ENCODE results near the gene RNF13. TPM values are rescaled to one million over a fixed set of nuclear protein-coding genes. Genes with fewer than 3 reads are reported as not detected.
"Not testable (repeated sequence)": the region's sequence is repeated elsewhere in the genome, so short reads cannot be mapped to it uniquely, and the experiment has no call there.

RNF13 gene
- polyA plus RNA-seq, 4 donors: 20.8 to 62.7 (median 32.7) TPM

GRCh38 chr3:149881879-149882278 is 68.9 kb downstream of the RNF13 start:
- Histone ChIP-seq H3K27me3 (ENCODE audit: control insufficient read depth in 3 of 3, insufficient read depth in 3 of 3, low read length in 3 of 3) (no peaks in the 10 kb centered on the region), H3K4me3 (ENCODE audit: low read depth in 1 of 3, low read length in 3 of 3) (no peak overlapping the region), H3K36me3 (ENCODE audit: control insufficient read depth in 3 of 3, insufficient read depth in 2 of 3, low read depth in 1 of 3, low read length in 3 of 3) (no peaks in the 10 kb centered on the region), H3K4me1 (ENCODE audit: control insufficient read depth in 3 of 3, insufficient read depth in 2 of 3, low read depth in 1 of 3, low read length in 2 of 3) (no peaks in the 10 kb centered on the region), H3K9me3 (ENCODE audit: control insufficient read depth in 2 of 2, insufficient read depth in 1 of 2, low read depth in 1 of 2, low read length in 1 of 2) (no peaks in the 10 kb centered on the region), H3K27ac (ENCODE audit: low read depth in 1 of 3, low read length in 2 of 3) (no peak overlapping the region)
- no peak for DNase-seq
- FAIRE-seq: no peak
- 62 to 73% (median 70%) methylated on average over 4 of the region's 4 CpGs for WGBS, 3 donors

- Histone ChIP-seq H3K36me3 (ENCODE audit: control insufficient read depth in 3 of 3, insufficient read depth in 2 of 3, low read depth in 1 of 3, low read length in 3 of 3) (peaks cover 0 to 3% (median 0%) of the 10 kb centered on the region in 3 donors), H3K4me3 (ENCODE audit: low read depth in 1 of 3, low read length in 3 of 3) (no peak overlapping the region), H3K4me1 (ENCODE audit: control insufficient read depth in 3 of 3, insufficient read depth in 2 of 3, low read depth in 1 of 3, low read length in 2 of 3) (no peaks in the 10 kb centered on the region), H3K27ac (ENCODE audit: low read depth in 1 of 3, low read length in 2 of 3) (no peak overlapping the region), H3K27me3 (ENCODE audit: control insufficient read depth in 3 of 3, insufficient read depth in 3 of 3, low read length in 3 of 3) (no peaks in the 10 kb centered on the region), H3K9me3 (ENCODE audit: control insufficient read depth in 2 of 2, insufficient read depth in 1 of 2, low read depth in 1 of 2, low read length in 1 of 2) (no peaks in the 10 kb centered on the region)
- no peak for FAIRE-seq
- WGBS, 3 donors: 93 to 97% (median 94%) methylated on average over 1 of the region's 1 CpG
- no peak for DNase-seq
Observed at GRCh38 chr3:149883134-149883533, 70.1 kb downstream of the RNF13 start.

- H3K36me3 ChIP-seq (ENCODE audit: control insufficient read depth in 3 of 3, insufficient read depth in 2 of 3, low read depth in 1 of 3, low read length in 3 of 3); H3K27me3 ChIP-seq (ENCODE audit: control insufficient read depth in 3 of 3, insufficient read depth in 3 of 3, low read length in 3 of 3); H3K4me1 ChIP-seq (ENCODE audit: control insufficient read depth in 3 of 3, insufficient read depth in 2 of 3, low read depth in 1 of 3, low read length in 2 of 3); FAIRE-seq; H3K27ac ChIP-seq (ENCODE audit: low read depth in 1 of 3, low read length in 2 of 3); DNase-seq; H3K9me3 ChIP-seq (ENCODE audit: control insufficient read depth in 2 of 2, insufficient read depth in 1 of 2, low read depth in 1 of 2, low read length in 1 of 2); H3K4me3 ChIP-seq (ENCODE audit: low read depth in 1 of 3, low read length in 3 of 3): not testable (repeated sequence)
- WGBS, 3 donors: 97 to 99% (median 98%) methylated on average over 5 of the region's 5 CpGs
Observed at GRCh38 chr3:149883860-149884259, 70.8 kb downstream of the RNF13 start.

- not testable (repeated sequence) for H3K4me1 ChIP-seq (ENCODE audit: control insufficient read depth in 3 of 3, insufficient read depth in 2 of 3, low read depth in 1 of 3, low read length in 2 of 3); H3K36me3 ChIP-seq (ENCODE audit: control insufficient read depth in 3 of 3, insufficient read depth in 2 of 3, low read depth in 1 of 3, low read length in 3 of 3); DNase-seq; H3K4me3 ChIP-seq (ENCODE audit: low read depth in 1 of 3, low read length in 3 of 3); H3K27ac ChIP-seq (ENCODE audit: low read depth in 1 of 3, low read length in 2 of 3); FAIRE-seq; H3K27me3 ChIP-seq (ENCODE audit: control insufficient read depth in 3 of 3, insufficient read depth in 3 of 3, low read length in 3 of 3); H3K9me3 ChIP-seq (ENCODE audit: control insufficient read depth in 2 of 2, insufficient read depth in 1 of 2, low read depth in 1 of 2, low read length in 1 of 2)
Observed at GRCh38 chr3:149884848-149885247, 71.8 kb downstream of the RNF13 start.

- no peak for FAIRE-seq
- H3K4me3 ChIP-seq (ENCODE audit: low read depth in 1 of 3, low read length in 3 of 3): no peak overlapping the region
- WGBS, 3 donors: 83 to 86% (median 85%) methylated on average over 9 of the region's 9 CpGs
Observed at GRCh38 chr3:149886957-149887356, 73.9 kb downstream of the RNF13 start.

GRCh38 chr3:149891621-149892020 is 78.6 kb downstream of the RNF13 start:
- peak; percentile 10 for FAIRE-seq
- peaks cover 0 to 3% (median 2%) of the 10 kb centered on the region in 3 donors for H3K36me3 ChIP-seq (ENCODE audit: control insufficient read depth in 3 of 3, insufficient read depth in 2 of 3, low read depth in 1 of 3, low read length in 3 of 3)
- H3K27me3 ChIP-seq (ENCODE audit: control insufficient read depth in 3 of 3, insufficient read depth in 3 of 3, low read length in 3 of 3): no peaks in the 10 kb centered on the region
- no peaks in the 10 kb centered on the region for H3K4me1 ChIP-seq (ENCODE audit: control insufficient read depth in 3 of 3, insufficient read depth in 2 of 3, low read depth in 1 of 3, low read length in 2 of 3)
- no peak overlapping the region for H3K27ac ChIP-seq (ENCODE audit: low read depth in 1 of 3, low read length in 2 of 3)
- no peak overlapping the region for H3K4me3 ChIP-seq (ENCODE audit: low read depth in 1 of 3, low read length in 3 of 3)
- DNase-seq: no peak
- no peaks in the 10 kb centered on the region for H3K9me3 ChIP-seq (ENCODE audit: control insufficient read depth in 2 of 2, insufficient read depth in 1 of 2, low read depth in 1 of 2, low read length in 1 of 2)

More at GRCh38 chr3:149886957-149887356, 73.9 kb downstream of the RNF13 start:
- H3K27ac ChIP-seq (ENCODE audit: low read depth in 1 of 3, low read length in 2 of 3): no peak overlapping the region
- H3K36me3 ChIP-seq (ENCODE audit: control insufficient read depth in 3 of 3, insufficient read depth in 2 of 3, low read depth in 1 of 3, low read length in 3 of 3): peaks cover 0 to 3% (median 0%) of the 10 kb centered on the region in 3 donors
- no peaks in the 10 kb centered on the region for H3K9me3 ChIP-seq (ENCODE audit: control insufficient read depth in 2 of 2, insufficient read depth in 1 of 2, low read depth in 1 of 2, low read length in 1 of 2)
- no peaks in the 10 kb centered on the region for H3K4me1 ChIP-seq (ENCODE audit: control insufficient read depth in 3 of 3, insufficient read depth in 2 of 3, low read depth in 1 of 3, low read length in 2 of 3)
- H3K27me3 ChIP-seq (ENCODE audit: control insufficient read depth in 3 of 3, insufficient read depth in 3 of 3, low read length in 3 of 3): no peaks in the 10 kb centered on the region
- no peak for DNase-seq

GRCh38 chr3:149892371-149892770 is 79.4 kb downstream of the RNF13 start:
- FAIRE-seq (no peak), DNase-seq (no peak)
- WGBS, 3 donors: 96 to 98% (median 97%) methylated on average over 10 of the region's 10 CpGs
- Histone ChIP-seq H3K4me1 (ENCODE audit: control insufficient read depth in 3 of 3, insufficient read depth in 2 of 3, low read depth in 1 of 3, low read length in 2 of 3) (no peaks in the 10 kb centered on the region), H3K4me3 (ENCODE audit: low read depth in 1 of 3, low read length in 3 of 3) (no peak overlapping the region), H3K9me3 (ENCODE audit: control insufficient read depth in 2 of 2, insufficient read depth in 1 of 2, low read depth in 1 of 2, low read length in 1 of 2) (no peaks in the 10 kb centered on the region), H3K27ac (ENCODE audit: low read depth in 1 of 3, low read length in 2 of 3) (no peak overlapping the region), H3K27me3 (ENCODE audit: control insufficient read depth in 3 of 3, insufficient read depth in 3 of 3, low read length in 3 of 3) (no peaks in the 10 kb centered on the region), H3K36me3 (ENCODE audit: control insufficient read depth in 3 of 3, insufficient read depth in 2 of 3, low read depth in 1 of 3, low read length in 3 of 3) (peaks cover under 1 to 2% (median 1%) of the 10 kb centered on the region in 3 donors)

- H3K4me3 ChIP-seq (ENCODE audit: low read depth in 1 of 3, low read length in 3 of 3): no peak overlapping the region
- FAIRE-seq (no peak), DNase-seq (no peak)
- H3K27me3 ChIP-seq (ENCODE audit: control insufficient read depth in 3 of 3, insufficient read depth in 3 of 3, low read length in 3 of 3): no peaks in the 10 kb centered on the region
- no peaks in the 10 kb centered on the region for H3K9me3 ChIP-seq (ENCODE audit: control insufficient read depth in 2 of 2, insufficient read depth in 1 of 2, low read depth in 1 of 2, low read length in 1 of 2)
- no peaks in the 10 kb centered on the region for H3K4me1 ChIP-seq (ENCODE audit: control insufficient read depth in 3 of 3, insufficient read depth in 2 of 3, low read depth in 1 of 3, low read length in 2 of 3)
- no peak overlapping the region for H3K27ac ChIP-seq (ENCODE audit: low read depth in 1 of 3, low read length in 2 of 3)
- peaks cover 0 to 3% (median 2%) of the 10 kb centered on the region in 3 donors for H3K36me3 ChIP-seq (ENCODE audit: control insufficient read depth in 3 of 3, insufficient read depth in 2 of 3, low read depth in 1 of 3, low read length in 3 of 3)
Observed at GRCh38 chr3:149894205-149894604, 81.2 kb downstream of the RNF13 start.

GRCh38 chr3:149895339-149895738 is 82.3 kb downstream of the RNF13 start:
- 50 to 61% (median 53%) methylated on average over 1 of the region's 1 CpG for WGBS, 3 donors

More at GRCh38 chr3:149895339-149895738, 82.3 kb downstream of the RNF13 start:
- FAIRE-seq (no peak), DNase-seq (no peak)
- H3K36me3 ChIP-seq (ENCODE audit: control insufficient read depth in 3 of 3, insufficient read depth in 2 of 3, low read depth in 1 of 3, low read length in 3 of 3): peaks cover 0 to 3% (median 2%) of the 10 kb centered on the region in 3 donors
- no peaks in the 10 kb centered on the region for H3K4me1 ChIP-seq (ENCODE audit: control insufficient read depth in 3 of 3, insufficient read depth in 2 of 3, low read depth in 1 of 3, low read length in 2 of 3)
- H3K4me3 ChIP-seq (ENCODE audit: low read depth in 1 of 3, low read length in 3 of 3): no peak overlapping the region
- H3K27me3 ChIP-seq (ENCODE audit: control insufficient read depth in 3 of 3, insufficient read depth in 3 of 3, low read length in 3 of 3): no peaks in the 10 kb centered on the region
- no peaks in the 10 kb centered on the region for H3K9me3 ChIP-seq (ENCODE audit: control insufficient read depth in 2 of 2, insufficient read depth in 1 of 2, low read depth in 1 of 2, low read length in 1 of 2)
- no peak overlapping the region for H3K27ac ChIP-seq (ENCODE audit: low read depth in 1 of 3, low read length in 2 of 3)
